Neural progenitor cell (in vitro differentiated cells): ENCODE results near the gene TPST1.

Source experiments
- CTCF ChIP-seq: fragments of 200-600 bp; sonication (generic); IDR thresholded peaks from 2 replicates; pipeline ENCODE4 v1.5.1; 2017; ENCODE audit warnings: antibody characterized with exemption, mild to moderate bottlenecking
- EZH2 ChIP-seq: fragments of 200-600 bp; sonication (generic); IDR thresholded peaks from 2 replicates; pipeline ENCODE4 v1.6.1; 2017; ENCODE audit warnings: antibody characterized with exemption, mild to moderate bottlenecking, moderate library complexity

DNA sequence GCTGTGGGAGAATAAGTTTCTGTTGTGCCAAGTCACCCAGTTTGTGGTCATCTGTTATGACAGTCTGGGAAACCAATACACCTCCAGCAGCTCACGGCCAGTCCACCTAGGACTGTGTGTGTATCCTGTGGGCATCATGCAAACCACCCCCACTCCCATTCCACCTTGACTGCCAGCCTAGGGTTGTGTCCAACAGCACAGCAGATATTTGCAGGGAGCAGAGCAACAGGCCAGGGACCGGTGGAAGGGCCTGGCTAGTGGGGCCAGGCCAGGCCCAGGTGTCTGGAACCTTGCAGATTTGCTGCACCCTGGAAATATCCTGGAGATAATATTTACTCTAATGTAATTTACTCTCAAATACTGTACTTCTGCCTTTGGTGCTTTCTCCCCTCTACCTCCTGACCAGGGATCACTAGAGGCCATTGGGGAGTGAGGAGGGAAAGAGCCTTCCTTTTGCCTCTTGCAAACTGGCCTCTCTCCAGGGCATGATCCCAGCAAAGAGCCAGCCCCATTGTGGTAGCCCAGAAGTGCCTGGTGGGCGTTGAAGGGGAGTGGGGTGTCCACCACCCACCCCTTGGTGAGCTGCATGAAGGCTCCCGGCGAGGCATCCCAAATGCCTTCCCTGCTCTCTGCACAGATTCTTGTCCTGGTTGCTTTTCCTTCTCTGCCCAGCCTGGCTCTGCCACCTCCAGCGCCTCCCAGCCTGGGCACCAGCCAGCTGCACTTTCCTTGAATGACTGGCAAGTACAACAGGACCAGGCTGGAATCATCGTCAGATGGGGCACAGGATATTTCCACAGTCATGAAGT is 15.2 kb upstream of the TPST1 start:
- no peak for TF ChIP-seq CTCF
- TF ChIP-seq EZH2 = no peak
